Femur (tissue), 1 donor: ENCODE results near the gene CLCA1.
A peak's percentile ranks its signal among the peaks of the same experiment; 100 is the strongest.

ENCODE experiments used
- DNase-seq: peaks from one replicate; pipeline ENCODE4 v3.0.0-alpha.2; 2017

The CLCA1 gene

GRCh38 chr1:86504895-86505563 lies 36.3 kb downstream of the CLCA1 start:
- DNase-seq = no peak

DNA sequence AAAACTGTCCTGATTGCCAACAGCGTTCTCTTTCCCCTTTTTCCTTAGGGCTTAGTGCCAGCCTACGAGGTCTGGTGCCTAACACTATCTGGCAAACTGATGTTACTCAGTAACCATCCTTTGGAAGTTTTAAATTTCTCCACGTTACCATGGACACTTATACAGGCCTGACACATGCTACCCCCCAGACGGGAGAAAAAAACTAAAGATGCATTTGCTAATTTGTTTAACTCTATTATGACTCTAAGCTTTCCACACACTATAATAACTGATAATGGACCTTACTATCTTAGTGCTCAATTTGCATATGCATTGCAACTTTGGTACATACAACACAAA lies 36.8 kb downstream of the CLCA1 start:
- no peak for DNase-seq

GRCh38 chr1:86507935-86508582 lies 39.3 kb downstream of the CLCA1 start:
- DNase-seq = no peak

DNA sequence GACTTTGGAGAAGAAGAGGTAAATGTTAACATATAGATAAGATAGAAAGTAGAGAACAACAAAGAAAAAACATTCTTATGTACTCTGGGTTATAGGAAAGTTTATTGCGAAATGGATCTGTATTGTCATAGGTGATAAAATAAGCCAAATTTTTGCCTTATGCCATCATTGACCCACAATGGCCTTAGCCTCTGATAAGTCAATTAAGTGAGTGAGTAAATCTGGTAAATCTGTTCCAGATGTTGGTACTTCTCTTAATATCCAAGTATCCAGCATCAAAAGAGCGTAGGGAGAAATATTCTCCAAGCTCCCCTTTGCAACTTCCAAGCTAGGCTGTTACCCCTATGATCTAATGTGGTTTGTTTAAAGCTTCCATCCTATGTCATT lies 39.8 kb downstream of the CLCA1 start:
- DNase-seq = no peak

GRCh38 chr1:86515597-86515996 lies 46.9 kb downstream of the CLCA1 start:
- DNase-seq = no peak

DNA sequence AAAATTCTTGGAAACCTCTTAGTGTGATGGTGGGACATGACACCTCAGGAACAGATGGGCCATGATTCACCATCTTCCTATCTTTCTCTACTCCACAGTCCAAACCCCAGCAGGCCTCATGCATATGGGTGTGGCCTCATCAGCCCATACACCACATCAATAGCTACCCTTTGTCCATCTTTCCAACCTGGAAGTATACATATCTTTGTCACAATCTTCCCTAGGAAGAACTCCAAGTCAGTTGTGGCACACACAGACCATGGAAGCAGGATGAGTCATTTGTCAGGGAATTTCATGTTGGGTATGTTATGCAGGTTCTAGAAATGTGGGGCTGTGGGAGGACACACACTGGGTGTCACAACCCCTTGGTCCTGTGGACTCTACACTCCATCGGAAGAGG lies 47.6 kb downstream of the CLCA1 start:
- DNase-seq = no peak

DNA sequence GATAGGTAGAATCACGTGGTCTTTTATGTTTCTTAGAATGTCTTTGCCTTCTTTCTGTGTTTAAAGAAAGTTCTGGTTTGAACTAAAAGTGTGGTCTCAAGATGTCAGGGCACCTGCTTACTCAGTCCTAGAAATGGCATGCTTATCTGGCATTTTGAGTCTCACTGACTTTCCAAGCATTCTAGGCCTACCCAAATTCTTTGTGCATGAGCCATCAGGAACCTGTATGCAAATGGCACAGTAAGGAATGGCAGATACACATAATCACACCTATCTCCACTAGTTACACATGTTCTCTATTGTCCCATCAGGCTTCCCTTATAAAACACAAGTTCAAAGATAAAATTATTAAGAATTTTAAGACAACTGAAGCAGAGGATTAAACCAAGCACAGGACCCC lies 48.6 kb downstream of the CLCA1 start:
- DNase-seq = no peak

- no peak for DNase-seq
Observed at GRCh38 chr1:86520789-86521521, 52.2 kb downstream of the CLCA1 start.

GRCh38 chr1:86521522-86521891 lies 52.8 kb downstream of the CLCA1 start:
- DNase-seq = no peak

GRCh38 chr1:86522240-86522639 lies 53.5 kb downstream of the CLCA1 start:
- peak; percentile 32 for DNase-seq

- DNase-seq = no peak
Observed at GRCh38 chr1:86523670-86524354, 55.1 kb downstream of the CLCA1 start.

DNA sequence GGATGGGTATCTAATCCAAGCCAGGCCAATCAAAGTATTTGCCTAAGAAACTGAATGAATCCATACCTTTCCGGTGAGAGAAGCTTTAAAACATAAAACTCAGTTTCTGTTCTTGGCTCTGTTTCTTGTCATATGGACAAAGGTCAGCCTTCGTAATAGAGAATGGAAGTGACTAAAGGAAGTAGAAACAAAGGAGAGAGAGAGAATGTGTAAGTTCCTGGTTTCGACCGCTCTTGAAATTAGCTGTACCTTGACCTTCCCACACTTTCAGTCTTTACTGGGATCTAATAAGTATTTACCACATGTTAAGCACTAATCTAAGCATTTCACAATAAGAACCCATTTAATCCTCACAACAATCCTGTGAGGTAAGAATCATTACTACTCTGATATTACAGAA lies 58.6 kb downstream of the CLCA1 start:
- no peak for DNase-seq

DNA sequence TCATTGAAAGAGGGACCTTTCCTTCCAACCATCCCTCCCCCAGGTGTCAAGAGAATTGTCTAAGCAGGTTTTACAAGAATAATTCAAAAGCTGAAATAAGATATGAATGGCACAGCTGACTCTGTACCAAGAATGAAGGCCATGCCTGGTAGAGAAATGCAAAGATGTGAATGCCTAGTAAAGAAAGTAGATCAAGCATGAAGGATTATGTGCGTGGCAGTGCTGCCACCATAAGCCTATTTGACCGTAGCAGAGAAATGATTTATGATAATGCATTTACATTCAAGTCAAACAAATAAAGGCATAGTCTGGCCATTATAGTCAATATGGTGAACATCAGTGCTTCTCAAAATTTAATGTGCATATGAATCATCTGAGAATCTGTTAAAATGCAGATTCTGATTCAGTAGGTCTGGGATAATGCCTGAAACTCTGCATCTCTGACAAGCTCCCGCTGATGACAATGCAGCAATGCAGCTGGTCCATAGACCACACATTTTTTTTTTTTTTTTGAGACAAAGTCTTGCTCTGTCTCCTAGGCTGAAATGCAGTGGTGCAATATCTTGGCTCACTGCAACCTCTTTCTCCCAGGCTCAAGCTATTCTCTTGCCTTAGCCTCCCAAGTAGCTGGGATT lies 61.6 kb downstream of the CLCA1 start:
- no peak for DNase-seq

- DNase-seq = no peak
Observed at GRCh38 chr1:86537928-86538695, 69.4 kb downstream of the CLCA1 start.

- no peak for DNase-seq
Observed at GRCh38 chr1:86538775-86539174, 70.0 kb downstream of the CLCA1 start.

DNA sequence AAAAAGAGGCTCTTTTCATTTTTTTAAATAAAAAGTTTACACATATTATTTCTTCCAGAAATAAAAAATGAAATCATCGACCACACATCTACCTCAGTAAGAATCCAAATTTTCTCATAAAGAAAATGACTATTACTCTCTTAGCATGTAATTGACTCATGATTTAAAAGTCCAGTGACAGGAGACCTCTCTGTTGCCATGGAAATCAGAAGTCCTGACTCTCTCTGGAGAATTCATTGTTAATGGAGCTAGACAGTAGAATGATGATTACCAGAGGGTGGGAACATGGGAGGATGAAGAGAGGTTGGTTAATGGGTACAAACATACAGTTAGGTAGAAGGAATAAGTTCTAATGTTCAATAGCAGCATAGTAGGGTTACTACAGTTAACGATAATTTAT lies 73.1 kb downstream of the CLCA1 start:
- no peak for DNase-seq

GRCh38 chr1:86542631-86543030 lies 73.9 kb downstream of the CLCA1 start:
- DNase-seq = no peak

- no peak for DNase-seq
Observed at GRCh38 chr1:86546787-86547221, 78.1 kb downstream of the CLCA1 start, which contains the start of gene CLCA4. Gene CLCA4, plus strand, starts transcription at chr1:86547078. Its CDS starts 42 bp downstream, at chr1:86547120.

DNA sequence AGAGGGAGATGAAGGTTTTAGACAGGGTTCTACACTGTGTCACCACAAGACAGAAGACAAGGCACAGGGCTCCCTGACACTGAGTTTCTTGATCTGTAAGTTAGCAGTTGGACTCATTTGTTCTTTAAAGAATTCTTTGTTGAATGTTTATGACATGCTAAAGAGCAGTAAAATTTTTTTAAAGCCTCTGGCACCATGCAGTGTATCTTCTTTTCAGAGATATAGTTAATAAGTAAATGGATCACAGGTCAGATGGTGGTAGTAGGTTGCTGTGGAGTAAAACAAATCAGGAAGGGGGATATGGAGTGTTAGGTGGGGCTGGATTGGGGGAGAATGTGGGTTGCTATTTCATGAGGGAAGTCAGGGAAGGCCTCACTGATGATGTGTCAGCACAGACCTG lies 80.1 kb downstream of the CLCA1 start:
- DNase-seq = no peak
